Testis (tissue), 3 donors: Measurements from ENCODE around the gene PYURF. TPM values are rescaled to one million over a fixed set of nuclear protein-coding genes. Genes with fewer than 3 reads are reported as not detected.

Experiments used
- DNase-seq: peaks from one replicate; pipeline ENCODE4 v3.0.0-alpha.2; 2019
- H3K27ac ChIP-seq, 2 donors: fragments of 200-600 bp; sonication (generic); one replicate each; pipeline ENCODE4 v1.5.1; 2019
- H3K27me3 ChIP-seq: fragments of 200-600 bp; sonication (generic); one replicate; pipeline ENCODE4 v1.5.1; 2019
- H3K36me3 ChIP-seq: fragments of 200-600 bp; sonication (generic); one replicate; pipeline ENCODE4 v1.5.1; 2017; ENCODE audit warnings: low read depth; ENCODE audit errors: missing control alignments
- H3K4me1 ChIP-seq: fragments of 200-600 bp; sonication (generic); one replicate; pipeline ENCODE4 v1.5.1; 2019
- H3K4me3 ChIP-seq, 2 donors: fragments of 200-600 bp; sonication (generic); one replicate each; pipeline ENCODE4 v1.5.1; 2017 to 2019
- H3K9me3 ChIP-seq: fragments of 200-600 bp; sonication (generic); one replicate; pipeline ENCODE4 v1.5.1; 2017
- CTCF ChIP-seq, 3 experiments: fragments of 450-650 bp in 2 of 3; fragments of 200-600 bp in 1 of 3; sonication (generic) in 1 of 3; IDR thresholded peaks; one replicate each; pipeline ENCODE4 v1.5.1; 2016 to 2019; ENCODE audit warnings: antibody characterized with exemption in 3 of 3, mild to moderate bottlenecking in 2 of 3, moderate library complexity in 1 of 3
- POLR2A ChIP-seq: fragments of 450-650 bp; IDR thresholded peaks from one replicate; pipeline ENCODE4 v1.6.1; 2017; ENCODE audit warnings: antibody characterized with exemption, mild to moderate bottlenecking, moderate library complexity
- WGBS, 2 donors: methylation state at CpG; one replicate each; pipeline ENCODE4 v1.1.5; 2018; 5-methylcytosine and 5-hydroxymethylcytosine counted together
- intact Hi-C: fragments of 100-400 bp; cut with DNase I; formaldehyde crosslinking; loops from one replicate; pipeline ENCODE4 v1.15.1; 2023; ENCODE audit warnings: low total_unique reads
- polyA plus RNA-seq: library from polyadenylated mRNA; stranded (reverse); fragments of 350-450 nt; fragmentation: Illumina TruSeq; extraction: RNeasy Lipid Tissue Mini Kit (QIAGEN cat#74804); gene quantifications from one replicate; pipeline ENCODE4 v1.2.3, GENCODE V29; 2014; ENCODE audit warnings: low read depth, low replicate concordance; ENCODE audit not compliant: insufficient read depth
- total RNA-seq, 2 donors: library from RNA; depleted of rRNA; stranded (reverse); fragments of >200 nt; gene quantifications; one replicate each; pipeline ENCODE4 v1.2.3, GENCODE V29; 2016

The PYURF gene
- total and polyA plus RNA-seq, 3 donors from 2014 or later: 90.0 to 98.1 (median 92.3) TPM

GRCh38 chr4:88516746-88517145, 6.8 kb downstream of the PYURF start:
- Histone ChIP-seq H3K9me3 (no peaks in the 10 kb centered on the region), H3K4me3 (no peak overlapping the region), H3K4me1 (peaks cover 8% of the 10 kb centered on the region), H3K27ac (no peak overlapping the region), H3K27me3 (no peaks in the 10 kb centered on the region), H3K36me3 (no peaks in the 10 kb centered on the region)
- intact Hi-C loops: loop anchor here (10.0 kb wide), 1 partner anchor 152 kb away; no protein-coding TSS in a partner anchor
- TF ChIP-seq POLR2A (no peak), CTCF (IDR thresholded peaks at IDR 0.05) (no peak)
- 60 to 65% methylated on average over 3 of the region's 3 CpGs for WGBS, 2 donors
- no peak for DNase-seq

- 78 to 84% methylated on average over 8 of the region's 8 CpGs for WGBS, 2 donors
- TF ChIP-seq CTCF (IDR thresholded peaks at IDR 0.05) (no peak), POLR2A (no peak)
- DNase-seq: no peak
- Histone ChIP-seq H3K27ac (no peak overlapping the region), H3K4me1 (peaks cover 4% of the 10 kb centered on the region), H3K36me3 (no peaks in the 10 kb centered on the region), H3K9me3 (no peaks in the 10 kb centered on the region), H3K27me3 (no peaks in the 10 kb centered on the region), H3K4me3 (no peak overlapping the region)
- intact Hi-C loops: loop anchor here (5.0 to 10.0 kb wide), 2 partner anchors 150 to 293 kb away; no protein-coding TSS in a partner anchor
These were observed 8.7 kb downstream of the PYURF start for GRCh38 chr4:88514557-88515511.

DNA sequence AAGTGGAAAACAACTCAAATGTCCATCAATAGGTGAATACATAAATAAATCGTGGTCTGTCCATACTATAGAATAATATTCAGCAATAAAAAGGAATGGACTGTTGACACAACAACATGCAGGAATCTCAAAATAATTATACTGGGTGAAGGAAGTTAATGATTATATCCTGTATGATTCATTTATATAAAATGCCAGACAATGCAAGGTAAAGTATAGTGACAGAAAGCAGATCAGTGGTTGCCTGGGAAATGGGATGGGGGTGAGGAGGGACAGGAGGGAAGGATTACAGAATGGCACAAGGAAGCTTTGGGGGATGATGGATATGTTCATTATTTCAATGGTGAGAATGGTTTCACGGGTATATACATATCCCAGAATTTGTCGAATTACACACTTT, 12.3 kb downstream of the PYURF start:
- intact Hi-C loops: loop anchor here (5.0 to 10.0 kb wide), 2 partner anchors 146 to 289 kb away; no protein-coding TSS in a partner anchor
- TF ChIP-seq CTCF (IDR thresholded peaks at IDR 0.05): no peak
- no peak for TF ChIP-seq POLR2A
- Histone ChIP-seq H3K27me3 (no peaks in the 10 kb centered on the region), H3K9me3 (no peaks in the 10 kb centered on the region), H3K36me3 (no peaks in the 10 kb centered on the region), H3K4me3 (no peak overlapping the region), H3K4me1 (peaks cover 4% of the 10 kb centered on the region), H3K27ac (no peak overlapping the region)
- DNase-seq: no peak
- WGBS, 2 donors: 86 to 90% methylated on average over 3 of the region's 3 CpGs

DNA sequence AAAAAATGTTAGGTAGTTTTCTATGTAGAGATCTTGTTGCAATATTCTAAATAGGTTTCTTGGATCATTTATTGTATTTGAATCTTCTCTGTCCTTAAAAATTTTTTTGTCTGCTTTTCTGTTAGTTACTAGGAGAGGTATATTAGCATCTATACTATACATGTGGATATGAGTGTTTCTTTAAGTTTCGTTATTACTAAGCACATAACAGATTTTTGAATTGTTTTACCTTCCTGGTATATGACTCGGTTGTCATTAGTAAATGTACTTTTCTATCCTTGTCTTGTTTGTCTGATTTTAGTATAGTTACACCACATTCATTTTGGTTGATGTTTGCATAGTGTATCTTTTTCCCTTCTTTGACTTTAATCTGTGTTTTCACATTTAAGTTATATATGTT, 20.2 kb downstream of the PYURF start:
- H3K4me3 ChIP-seq: no peak overlapping the region
- H3K36me3 ChIP-seq: no peaks in the 10 kb centered on the region
- intact Hi-C loops: no loop called here
- H3K4me1 ChIP-seq: no peaks in the 10 kb centered on the region
- 83 to 95% methylated on average over 2 of the region's 2 CpGs for WGBS, 2 donors
- TF ChIP-seq POLR2A: no peak
- H3K27me3 ChIP-seq: no peaks in the 10 kb centered on the region
- H3K27ac ChIP-seq: no peak overlapping the region
- no peaks in the 10 kb centered on the region for H3K9me3 ChIP-seq
- DNase-seq: no peak

DNA sequence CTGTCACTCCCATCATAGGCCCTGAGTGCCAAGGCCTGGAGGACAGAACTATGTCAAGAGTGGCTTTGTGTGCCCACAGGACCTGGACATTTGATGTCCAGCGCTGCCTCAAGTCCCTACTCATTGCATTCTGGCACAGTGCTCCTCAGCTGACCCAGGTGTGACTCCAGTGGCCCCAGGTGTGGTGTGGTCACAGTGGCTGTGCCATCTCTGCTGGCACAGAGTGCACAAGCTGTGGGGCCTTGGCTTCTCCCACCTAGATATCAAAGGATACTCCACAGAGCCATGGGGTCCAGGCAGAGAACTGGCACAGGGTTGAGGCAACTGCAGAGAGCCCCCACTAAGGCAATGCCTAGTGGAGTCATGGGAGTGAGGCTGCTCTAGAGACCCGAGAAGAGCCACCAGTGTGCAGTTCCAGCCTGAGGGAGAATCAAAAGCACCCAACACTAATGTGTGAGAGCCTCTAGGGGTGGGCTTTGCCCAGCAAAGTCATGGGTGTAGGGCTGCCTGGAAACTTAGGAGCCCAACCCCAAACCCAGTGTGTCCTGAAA, 25.6 kb downstream of the PYURF start:
- TF ChIP-seq POLR2A (no peak), CTCF (IDR thresholded peaks at IDR 0.05) (no peak)
- H3K27ac ChIP-seq: no peak overlapping the region
- H3K27me3 ChIP-seq: no peaks in the 10 kb centered on the region
- DNase-seq: no peak
- 96 to 100% methylated on average over 2 of the region's 2 CpGs for WGBS, 2 donors
- intact Hi-C loops: no loop called here
- no peaks in the 10 kb centered on the region for H3K9me3 ChIP-seq
- H3K36me3 ChIP-seq: no peaks in the 10 kb centered on the region
- H3K4me1 ChIP-seq: no peaks in the 10 kb centered on the region
- no peak overlapping the region for H3K4me3 ChIP-seq
